Measurements from ENCODE around the gene TAF4. TPM values are rescaled to one million over a fixed set of nuclear protein-coding genes. Genes with fewer than 3 reads are reported as not detected.
A peak's percentile ranks its signal among the peaks of the same experiment; 100 is the strongest.

The TAF4 gene
- total and polyA plus RNA-seq, 2 of the 13 experiments (the other 11 are each of a cell fraction or from before 2014, with no cell fraction given): 5.9 to 12.0 TPM

DNA sequence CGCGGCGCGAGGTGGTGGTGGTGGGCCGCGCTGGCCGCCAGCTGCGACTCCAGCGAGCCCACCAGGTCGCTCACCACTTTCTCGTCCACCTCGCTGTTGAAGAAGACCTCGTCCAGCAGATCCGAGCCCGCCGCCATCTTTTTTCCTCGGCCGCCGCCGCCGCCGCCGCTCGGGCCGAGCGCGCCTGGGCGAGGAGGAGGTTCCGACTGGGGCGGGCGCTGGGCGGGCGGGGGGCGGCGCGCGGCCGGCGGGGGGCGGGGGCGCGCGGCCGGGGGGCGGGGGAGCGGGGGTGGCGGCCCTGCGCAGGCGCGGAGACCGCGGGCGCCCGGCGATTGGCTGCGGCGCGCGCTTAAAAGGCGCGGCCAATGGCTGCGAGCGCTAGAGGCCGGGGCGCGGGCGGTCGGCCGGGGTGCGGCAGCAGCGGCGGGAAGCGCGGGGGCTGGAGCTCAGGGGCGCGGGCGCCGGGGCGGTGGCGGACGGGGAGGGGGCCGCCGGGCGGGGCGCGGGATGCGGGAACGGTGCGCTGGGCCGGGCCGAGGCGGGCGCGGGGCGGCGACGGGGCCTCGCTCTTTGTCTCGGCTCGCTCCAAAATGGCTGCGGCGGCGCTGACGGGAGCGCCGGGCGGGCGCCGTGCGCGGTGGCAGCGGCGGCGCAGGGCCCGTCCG is at the start of gene TAF4 (continued):
- peak in 1 of 2 experiments; percentile 7; a peak in 1 of 4 replicates for TF ChIP-seq REST (IDR thresholded peaks at IDR 0.05; ENCODE audit: borderline replicate concordance in 1 of 2, low read depth in 1 of 2, low read length in 2 of 2)
- no peak for TF ChIP-seq ZNF770 (CRISPR knock-in tag; IDR thresholded peaks at IDR 0.05)
- peak; percentile 6; the same call in 1 of the 2 replicates for TF ChIP-seq SIX4 (CRISPR knock-in tag; IDR thresholded peaks at IDR 0.05)
- peak; percentile 52 for TF ChIP-seq TGIF2 (CRISPR knock-in tag; IDR thresholded peaks at IDR 0.05)
- no peak for TF ChIP-seq SATB2 (CRISPR knock-in tag; IDR thresholded peaks at IDR 0.05)
- TF ChIP-seq ZMYM4 (CRISPR knock-in tag; IDR thresholded peaks at IDR 0.05): peak; percentile 15; the same call in 1 of the 2 replicates
- no peak for TF ChIP-seq ZNF780A (CRISPR knock-in tag; IDR thresholded peaks at IDR 0.05)
- TF ChIP-seq ERF (CRISPR knock-in tag; IDR thresholded peaks at IDR 0.05): peak; percentile 48; the same call in 1 of the 2 replicates
- TF ChIP-seq AHR (CRISPR knock-in tag; IDR thresholded peaks at IDR 0.05): no peak
- TF ChIP-seq ELF3 (CRISPR knock-in tag; IDR thresholded peaks at IDR 0.05): peak; percentile 6; the same call in 1 of the 2 replicates
- no peak for TF ChIP-seq ATF2 (CRISPR knock-in tag; IDR thresholded peaks at IDR 0.05)
- TF ChIP-seq MXI1 (IDR thresholded peaks at IDR 0.05; ENCODE audit: borderline replicate concordance, low read depth, low read length): peak; percentile 49; the same call in 1 of the 3 replicates
- peak; percentile 5; the same call in 1 of the 2 replicates for TF ChIP-seq ZNF724P (CRISPR knock-in tag; IDR thresholded peaks at IDR 0.05; ENCODE audit: borderline replicate concordance)
- TF ChIP-seq IRF9 (CRISPR knock-in tag; IDR thresholded peaks at IDR 0.05; ENCODE audit: borderline replicate concordance): peak; percentile 20; the same call in 1 of the 2 replicates
- TF ChIP-seq ZBTB3 (CRISPR knock-in tag; IDR thresholded peaks at IDR 0.05; ENCODE audit: borderline replicate concordance, low read depth): no peak
- peak; percentile 76; the same call in 1 of the 2 replicates for TF ChIP-seq MEIS2 (CRISPR knock-in tag; IDR thresholded peaks at IDR 0.05)

Data from HepG2 (cell line).